Suppressor macrophage (primary cell): ENCODE data around the gene METTL21A.
"Not testable (repeated sequence)": the region's sequence is repeated elsewhere in the genome, so short reads cannot be mapped to it uniquely, and the experiment has no call there.

Experiments used
- DNase-seq, 4 experiments: peaks; one replicate each; pipeline ENCODE4 v3.0.0-alpha.2; 2020 to 2022
- total RNA-seq, 17 experiments: gene quantifications; one replicate each; lab custom pipeline; 2026; ENCODE audit warnings: mixed read lengths in 6 of 17, inconsistent platforms in 3 of 17; lab: John Stamatoyannopoulos, UW

METTL21A gene
- total RNA-seq: 1.6 to 19.2 (median 13.3) reads per million in 17 experiments

- DNase-seq: peak; percentile 92 to 98 (median 96)
Measured at GRCh38 chr2:207625014-207625907, at the start of gene METTL21A. METTL21A (minus strand) TSS chr2:207625394; CDS start chr2:207624375, 1,019 bp downstream.

- no peak for DNase-seq
Measured at GRCh38 chr2:207674826-207675225, 49.6 kb upstream of the METTL21A start.

GRCh38 chr2:207674266-207674774, 49.1 kb upstream of the METTL21A start:
- no peak for DNase-seq

DNA sequence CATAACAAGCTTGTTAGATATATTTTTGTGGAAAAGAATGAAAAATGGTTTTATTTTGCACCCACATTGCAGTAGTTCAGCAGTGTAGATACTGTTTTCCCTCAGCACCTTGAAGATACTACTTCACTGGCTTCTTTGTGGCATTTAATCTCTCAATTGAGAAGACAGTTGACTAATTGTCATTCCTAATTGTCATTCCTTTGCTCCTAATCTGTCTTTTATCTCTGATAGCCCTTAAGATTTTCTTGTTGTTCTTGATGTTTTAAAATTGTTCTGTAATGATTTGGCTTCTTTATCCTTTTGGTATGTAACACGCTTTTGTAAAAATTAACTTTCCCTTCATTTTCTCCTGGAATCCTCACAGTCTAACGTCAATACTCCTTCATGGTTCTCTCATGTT, 48.2 kb upstream of the METTL21A start:
- DNase-seq: no peak

GRCh38 chr2:207670887-207671286, 45.7 kb upstream of the METTL21A start:
- DNase-seq: no peak

DNA sequence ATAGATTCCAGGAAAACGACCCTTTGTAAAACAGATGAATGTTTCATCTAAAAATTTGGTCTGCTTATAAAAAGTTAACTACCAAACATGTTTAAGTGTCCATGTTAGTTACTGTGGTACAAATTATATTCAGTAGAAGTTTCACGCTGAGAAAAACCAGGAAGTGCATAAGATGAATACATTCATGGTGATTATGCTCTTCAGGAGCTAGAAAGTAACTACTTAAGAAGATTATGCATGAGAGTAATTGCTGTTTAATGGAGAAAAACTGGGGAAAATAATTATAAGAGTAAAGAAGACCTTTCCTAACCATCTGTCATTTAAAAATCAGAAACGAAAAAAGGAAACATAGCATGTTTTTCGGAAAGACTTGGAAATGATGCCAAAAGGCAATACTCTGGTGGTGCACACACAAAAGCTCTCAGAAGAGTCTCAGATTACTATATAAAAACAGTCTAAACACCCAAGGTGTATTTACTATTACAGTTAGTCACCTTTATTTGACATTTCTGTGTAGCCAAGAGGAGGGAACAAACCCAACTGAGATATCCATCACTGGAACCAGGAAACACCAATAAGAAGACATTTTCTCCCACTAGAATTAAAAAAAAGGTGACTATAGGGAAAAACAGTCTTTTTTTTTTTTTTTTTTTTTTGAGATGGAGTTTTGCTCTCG, 38.8 kb upstream of the METTL21A start:
- DNase-seq: peak in 2 of 4 experiments; percentile 28 to 42

GRCh38 chr2:207662203-207662602, 37.0 kb upstream of the METTL21A start:
- DNase-seq: peak; percentile 85 to 96 (median 92)

GRCh38 chr2:207660994-207661393, 35.8 kb upstream of the METTL21A start:
- DNase-seq: no peak

GRCh38 chr2:207658156-207658555, 33.0 kb upstream of the METTL21A start:
- peak; percentile 19 to 66 (median 49) for DNase-seq

DNA sequence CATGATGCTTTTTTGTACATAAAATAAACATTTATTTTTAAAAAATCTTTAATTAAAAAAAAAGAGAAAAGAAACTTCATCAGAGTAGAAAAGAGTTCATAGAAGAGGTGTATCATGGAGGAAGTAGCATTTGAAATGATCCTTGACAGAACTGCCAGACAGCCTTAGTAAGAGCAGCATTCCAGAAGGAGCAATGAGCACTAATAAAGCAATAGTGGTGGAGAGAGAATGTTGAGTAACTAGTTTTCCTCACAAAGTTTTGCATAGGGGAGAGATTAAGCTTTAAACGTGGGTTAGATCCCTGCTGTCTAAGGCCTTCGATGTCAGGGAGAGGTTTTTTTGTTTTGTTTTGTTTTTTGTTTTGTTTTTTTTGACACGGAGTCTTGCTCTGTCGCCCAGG, 29.8 kb upstream of the METTL21A start:
- DNase-seq: no peak

DNA sequence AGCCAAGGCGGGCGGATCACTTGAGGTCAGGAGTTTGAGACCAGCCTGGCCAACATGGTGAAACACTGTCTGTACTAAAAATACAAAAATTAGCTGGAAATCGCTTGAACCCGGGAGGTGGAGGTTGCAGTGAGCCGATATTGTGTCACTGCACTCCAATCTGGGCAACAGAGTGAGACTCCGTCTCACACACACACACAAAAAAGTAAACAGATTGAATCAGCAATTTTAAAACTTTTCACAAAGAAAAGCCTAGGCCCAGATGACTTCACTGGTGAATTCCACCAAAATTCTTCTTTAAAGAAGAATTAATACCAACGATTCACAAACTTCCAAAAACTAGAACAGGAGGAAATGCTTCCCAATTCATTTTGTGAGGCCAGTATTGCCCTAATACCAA, 21.4 kb upstream of the METTL21A start:
- DNase-seq: not testable (repeated sequence)

DNA sequence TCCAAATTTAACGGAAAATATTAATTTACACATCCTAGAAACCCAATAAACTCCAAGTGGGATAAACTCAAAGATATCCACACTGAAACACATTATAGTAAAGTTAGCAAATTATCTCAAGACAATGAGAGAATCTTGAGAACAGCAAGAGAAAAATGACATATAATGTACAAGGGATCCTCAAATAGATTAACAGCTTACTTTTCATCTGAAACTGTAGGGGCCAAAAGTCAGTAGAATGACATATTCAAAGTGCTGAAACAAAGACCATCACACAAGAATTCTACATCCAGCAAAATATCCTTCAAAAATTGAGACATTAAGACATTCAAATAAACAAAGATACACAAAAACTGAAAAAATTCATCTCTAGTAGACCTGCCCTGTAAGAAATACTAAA, 18.7 kb upstream of the METTL21A start:
- DNase-seq: no peak

GRCh38 chr2:207640661-207641060, 15.5 kb upstream of the METTL21A start:
- DNase-seq: no peak

DNA sequence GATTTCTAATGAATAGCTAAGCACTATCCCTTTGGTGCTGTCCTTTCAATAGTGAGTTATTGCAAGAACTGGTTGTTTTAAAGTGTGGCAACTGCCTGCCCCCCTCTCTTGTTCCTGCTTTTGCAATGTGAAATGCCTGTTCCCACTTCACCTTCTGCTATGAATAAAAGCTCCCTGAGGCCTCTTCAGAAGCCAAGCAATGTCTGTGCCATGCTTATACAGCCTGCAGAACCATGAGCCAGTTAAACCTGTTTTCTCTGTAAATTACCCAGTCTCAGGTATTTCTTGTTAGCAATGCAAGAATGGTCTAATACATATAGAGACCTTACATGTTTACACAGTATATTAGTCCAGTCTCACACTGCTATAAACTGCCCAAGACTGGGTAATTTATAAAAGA, 15.0 kb upstream of the METTL21A start:
- DNase-seq: no peak

GRCh38 chr2:207639288-207639687, 14.1 kb upstream of the METTL21A start:
- DNase-seq: not testable (repeated sequence)

GRCh38 chr2:207635468-207636200, 10.4 kb upstream of the METTL21A start:
- DNase-seq: peak in 2 of 4 experiments; percentile 44 to 59

- DNase-seq: no peak
Measured at GRCh38 chr2:207633686-207634085, 8.5 kb upstream of the METTL21A start.

GRCh38 chr2:207632575-207633493, 7.6 kb upstream of the METTL21A start:
- DNase-seq: peak; percentile 79 to 94 (median 86)

- no peak for DNase-seq
Measured at GRCh38 chr2:207630491-207630890, 5.3 kb upstream of the METTL21A start.

- DNase-seq: no peak
Measured at GRCh38 chr2:207629553-207629952, 4.4 kb upstream of the METTL21A start.
